GM10847 (cell line): ENCODE results near the gene DNAAF9.

Experiments
- POLR2A ChIP-seq: IDR thresholded peaks from 2 replicates; pipeline ENCODE4 v1.6.1; 2011; ENCODE audit not compliant: insufficient read length; ENCODE audit errors: extremely low read depth

Gene DNAAF9

DNA sequence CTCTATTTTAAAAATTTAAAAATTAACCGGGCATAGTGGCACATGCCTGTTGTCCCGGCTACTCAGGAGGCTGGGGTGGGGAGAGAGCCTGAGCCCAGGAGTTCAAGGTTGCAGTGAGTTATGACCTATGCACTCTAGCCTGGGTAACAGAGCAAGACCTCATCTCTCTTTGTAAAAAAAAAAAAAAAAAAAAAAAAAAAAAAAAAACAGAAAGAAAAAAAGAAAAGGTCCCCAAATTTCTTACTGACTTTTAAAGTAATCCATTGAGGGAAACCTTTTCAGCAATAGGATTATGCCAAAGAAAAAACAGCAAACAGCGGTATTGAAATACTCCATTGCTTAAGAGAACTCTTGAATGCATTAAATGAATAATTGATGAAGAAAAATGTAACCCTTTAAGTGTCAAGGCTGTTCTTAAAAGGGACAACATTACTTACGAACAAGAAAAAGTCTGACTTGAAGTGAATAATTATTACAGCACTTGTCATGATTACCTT, 6.0 kb upstream of the DNAAF9 start:
- TF ChIP-seq POLR2A: no peak

GRCh38 chr20:3412600-3413392, 5.3 kb upstream of the DNAAF9 start:
- TF ChIP-seq POLR2A: no peak

DNA sequence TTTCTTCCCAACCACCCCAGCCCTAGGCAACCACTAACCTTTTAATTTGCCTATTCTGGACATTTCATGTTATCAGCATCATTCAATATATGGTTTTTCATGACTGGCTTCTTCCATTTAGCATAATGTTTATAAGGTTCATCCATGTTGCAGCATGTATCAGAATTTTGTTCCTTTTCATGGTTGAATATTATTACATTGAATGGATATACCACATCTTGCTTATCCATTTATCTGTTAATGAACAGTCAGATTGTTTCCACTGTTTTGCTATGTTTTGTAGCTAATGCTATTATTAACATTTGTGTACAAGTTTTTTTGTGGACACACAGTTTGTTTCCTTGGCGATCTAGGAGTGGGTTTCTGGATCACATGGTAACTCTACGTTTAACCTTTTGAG, 3.0 kb upstream of the DNAAF9 start:
- TF ChIP-seq POLR2A: no peak

- TF ChIP-seq POLR2A: no peak
Observed at GRCh38 chr20:3409417-3409816, 1.9 kb upstream of the DNAAF9 start.

- no peak for TF ChIP-seq POLR2A
Observed at GRCh38 chr20:3407771-3408637, 535 bp upstream of the DNAAF9 start.

DNA sequence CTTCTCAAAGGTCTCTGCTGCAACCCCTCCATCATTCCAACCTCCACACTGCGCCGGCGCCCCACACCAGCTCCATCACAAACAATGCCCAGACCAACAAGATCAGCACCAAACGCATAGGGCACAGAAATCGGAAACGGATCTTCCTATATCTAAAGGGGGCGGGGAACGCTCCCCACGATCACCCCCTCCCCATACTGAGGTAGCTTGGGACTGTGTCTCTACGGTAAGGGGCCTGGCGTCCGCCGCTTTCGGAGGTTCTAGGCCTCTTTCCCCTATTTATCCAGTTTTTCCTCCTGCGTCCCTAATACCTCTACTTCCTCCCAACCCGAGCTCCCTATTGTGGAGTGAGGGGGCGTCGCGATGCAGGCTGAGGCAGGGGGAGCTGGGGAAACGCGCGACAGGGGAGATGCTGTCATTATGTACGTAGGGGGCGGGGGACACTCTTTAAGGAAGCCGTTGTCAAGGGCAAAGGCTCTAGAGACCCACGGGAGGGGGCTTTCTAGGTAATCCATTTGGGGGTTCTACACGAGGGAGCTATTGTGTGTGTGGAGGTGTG, 909 bp downstream of the DNAAF9 start:
- no peak for TF ChIP-seq POLR2A

GRCh38 chr20:3405696-3406358, 1.6 kb downstream of the DNAAF9 start:
- no peak for TF ChIP-seq POLR2A

GRCh38 chr20:3405139-3405538, 2.3 kb downstream of the DNAAF9 start:
- no peak for TF ChIP-seq POLR2A

DNA sequence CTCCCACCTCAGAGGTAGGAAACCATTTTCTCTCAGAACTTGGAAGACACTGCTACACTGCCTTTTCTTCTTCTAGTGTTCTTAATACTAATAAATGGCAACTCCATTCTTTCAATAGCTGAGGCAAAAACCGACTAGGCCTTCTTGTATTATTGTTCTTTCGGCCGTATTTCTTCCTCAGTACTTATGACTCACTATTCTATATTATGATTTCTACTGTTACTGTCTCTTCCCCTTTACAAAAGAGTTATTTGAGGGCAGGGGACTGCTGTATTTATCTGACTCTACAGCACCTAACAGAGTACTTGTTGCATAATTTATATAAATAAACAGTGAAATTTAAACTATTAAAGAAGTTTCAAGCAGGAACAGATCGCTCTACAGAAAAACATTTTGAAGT, 3.1 kb downstream of the DNAAF9 start:
- TF ChIP-seq POLR2A: no peak

DNA sequence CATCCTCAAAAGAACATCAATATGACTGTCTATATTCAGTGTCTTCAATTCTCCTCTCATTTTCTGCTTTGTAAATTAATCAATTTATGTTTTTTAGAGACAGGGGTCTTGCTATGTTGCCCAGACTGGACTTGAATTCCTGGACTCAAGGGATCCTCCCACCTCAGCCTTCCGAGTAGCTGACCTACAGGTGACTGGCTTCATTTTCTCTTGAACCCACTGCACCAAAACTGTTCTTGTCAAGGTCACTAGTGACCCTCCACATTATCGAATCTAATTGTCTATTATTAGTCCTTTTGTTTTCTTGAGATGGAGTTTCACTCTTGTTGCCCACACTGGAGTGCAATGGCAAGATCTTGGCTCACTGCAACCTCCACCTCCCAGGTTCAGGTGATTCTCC, 3.7 kb downstream of the DNAAF9 start:
- no peak for TF ChIP-seq POLR2A

DNA sequence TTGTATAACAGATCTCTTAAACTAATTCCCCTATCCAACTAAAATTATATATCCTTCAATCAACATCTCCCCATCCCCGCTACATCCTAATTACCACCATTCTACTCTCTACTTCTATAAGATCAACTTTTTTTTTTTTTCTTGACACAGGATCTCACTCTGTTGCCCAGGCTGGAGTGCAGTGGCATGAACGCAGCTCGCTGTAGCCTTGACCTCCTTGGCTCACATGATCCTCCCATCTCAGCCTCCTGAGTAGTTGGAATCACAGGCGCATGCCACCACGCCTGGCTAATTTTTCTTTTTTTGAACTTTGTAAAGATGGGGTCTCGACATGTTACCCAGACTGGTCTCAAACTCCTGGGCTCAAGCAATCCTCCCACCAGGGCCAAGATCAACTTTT, 5.0 kb downstream of the DNAAF9 start:
- no peak for TF ChIP-seq POLR2A

DNA sequence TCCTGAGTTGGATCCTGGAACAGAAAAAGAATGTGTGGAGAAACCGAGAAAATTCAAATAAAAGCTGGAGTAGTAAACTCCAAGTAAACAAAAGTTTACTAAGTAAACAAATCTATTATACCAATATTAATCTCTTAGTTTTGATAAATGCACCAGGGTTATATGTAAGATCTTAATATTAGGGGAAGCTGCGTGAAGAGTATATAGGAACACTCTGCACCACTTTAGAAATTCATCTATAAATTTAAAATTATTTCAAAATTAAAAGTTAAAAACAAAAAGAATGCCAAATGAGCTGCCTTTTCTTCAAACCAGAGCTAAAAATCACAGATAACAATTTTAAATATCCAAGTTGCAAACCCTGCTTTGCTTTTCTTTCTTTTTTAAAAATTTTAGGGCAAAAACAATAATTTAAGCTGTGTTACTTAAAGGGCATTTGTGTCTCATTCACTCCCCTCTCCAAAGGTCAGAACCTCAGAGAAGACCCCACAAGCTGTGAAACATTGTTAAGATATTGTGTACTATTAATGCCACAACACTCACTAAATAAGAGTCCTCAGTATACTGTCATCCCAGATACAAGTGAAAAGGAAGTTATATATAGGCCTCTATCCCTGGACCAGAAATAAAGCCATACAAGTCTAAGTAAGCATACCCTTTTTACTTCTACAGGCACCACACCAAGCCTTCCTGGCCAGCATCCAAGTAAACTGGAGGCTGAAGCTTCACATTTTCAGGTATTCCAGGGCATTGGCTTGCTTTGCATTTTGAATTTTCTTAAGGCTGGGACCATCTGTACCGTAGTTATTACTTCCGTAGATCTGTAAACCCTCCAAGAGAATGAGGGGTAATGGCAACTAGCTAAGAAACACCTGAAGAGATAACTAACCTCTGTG, 7.0 kb downstream of the DNAAF9 start:
- TF ChIP-seq POLR2A: no peak

DNA sequence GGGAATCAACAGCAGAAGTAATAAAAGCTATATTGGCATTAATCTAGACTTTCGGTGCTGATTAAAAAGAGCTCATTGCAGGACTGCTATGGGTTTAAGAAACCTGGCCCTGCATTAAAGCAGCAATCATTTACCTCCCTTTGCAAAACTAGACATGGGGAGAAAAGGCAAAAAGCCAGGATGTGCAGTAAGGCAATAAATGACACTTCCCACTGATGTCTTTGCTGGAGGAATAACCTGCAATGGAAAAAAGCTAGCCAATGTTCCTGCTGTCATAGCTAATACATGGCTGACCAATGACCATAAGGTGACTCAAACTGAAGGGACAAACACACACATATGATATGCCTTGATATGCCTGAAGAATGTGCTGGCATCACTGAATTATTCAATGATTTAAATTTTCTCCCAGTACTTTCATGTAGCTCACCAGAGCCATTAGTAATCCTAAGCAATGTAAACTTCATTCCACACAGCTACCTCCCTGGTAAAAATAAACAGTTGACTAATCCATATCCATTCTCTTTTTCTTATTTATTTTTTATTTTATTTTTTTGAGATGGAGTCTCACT, 8.7 kb downstream of the DNAAF9 start:
- no peak for TF ChIP-seq POLR2A

DNA sequence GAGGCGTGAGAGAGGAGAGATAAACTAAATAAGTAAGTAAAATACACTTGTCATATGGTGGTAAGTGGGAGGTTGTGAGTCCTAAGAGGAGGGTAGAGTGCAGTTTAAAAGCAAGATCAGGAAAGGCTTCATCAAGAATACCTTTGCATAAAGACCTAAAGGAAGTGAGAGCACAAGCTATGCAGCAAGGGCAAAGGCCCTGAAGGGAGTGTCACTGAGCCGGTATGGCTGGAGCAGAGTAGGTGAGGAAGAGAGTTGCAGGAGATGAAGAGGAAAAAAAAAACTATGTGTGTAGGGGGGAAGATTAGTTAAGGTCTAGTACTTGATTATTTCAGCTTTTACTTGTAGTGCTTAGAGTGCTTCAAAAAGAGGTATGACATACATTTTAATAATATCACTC, 11.0 kb downstream of the DNAAF9 start:
- TF ChIP-seq POLR2A: no peak
